CD14-positive monocyte (primary cell): ENCODE data around the gene EXOC3L4. TPM values are rescaled to one million over a fixed set of nuclear protein-coding genes. Genes with fewer than 3 reads are reported as not detected.

Experiments
- DNase-seq, 3 donors: peaks; one replicate each; pipeline ENCODE4 v3.0.0-alpha.2; 2011 to 2022
- H2AFZ ChIP-seq: 2 replicates; pipeline ENCODE4 v1.6.0; 2012; ENCODE audit warnings: mild to moderate bottlenecking, low read depth, low read length, inconsistent platforms; ENCODE audit not compliant: insufficient read depth, poor library complexity, severe bottlenecking
- H3K27ac ChIP-seq, 2 donors: 1 replicate in 1 of 2; 2 replicates in 1 of 2; pipeline ENCODE4 v1.5.1; 2012 to 2013; ENCODE audit warnings: low read length in 2 of 2, control low read depth in 1 of 2, inconsistent platforms in 1 of 2, low read depth in 1 of 2, mild to moderate bottlenecking in 1 of 2
- H3K27me3 ChIP-seq, 2 donors: one replicate each; pipeline versions ENCODE4 v1.6.0 to v1.6.1; 2011 to 2013; ENCODE audit warnings: low read length in 2 of 2; ENCODE audit not compliant: control insufficient read depth in 2 of 2, insufficient read depth in 2 of 2
- H3K36me3 ChIP-seq, 2 donors: replicated peaks in 1 of 2; 1 replicate in 1 of 2; 2 replicates in 1 of 2; pipeline versions ENCODE4 v1.5.1 to v1.6.1; 2012 to 2013; ENCODE audit warnings: low read length in 2 of 2, control low read depth in 1 of 2, inconsistent platforms in 1 of 2, mild to moderate bottlenecking in 1 of 2; ENCODE audit not compliant: insufficient read depth in 2 of 2, control insufficient read depth in 1 of 2
- H3K4me1 ChIP-seq, 2 donors: 1 replicate in 1 of 2; 2 replicates in 1 of 2; pipeline versions ENCODE4 v1.5.1 to v1.6.1; 2012 to 2013; ENCODE audit warnings: low read length in 2 of 2, control low read depth in 1 of 2, inconsistent platforms in 1 of 2, mild to moderate bottlenecking in 1 of 2, moderate library complexity in 1 of 2; ENCODE audit not compliant: insufficient read depth in 2 of 2, control insufficient read depth in 1 of 2
- H3K4me2 ChIP-seq: replicated peaks from 2 replicates; pipeline ENCODE3; 2012; ENCODE audit warnings: low read length, moderate library complexity, mild to moderate bottlenecking; ENCODE audit not compliant: poor library complexity, severe bottlenecking; ENCODE audit errors: extremely low read depth
- H3K4me3 ChIP-seq, 3 experiments: fragments of 200-600 bp in 1 of 3; sonication (generic) in 1 of 3; replicated peaks in 1 of 3; 1 replicate in 2 of 3; 2 replicates in 1 of 3; pipeline ENCODE4 v1.5.1; 2011 to 2013; ENCODE audit warnings: low read length in 3 of 3, mild to moderate bottlenecking in 3 of 3, control low read depth in 2 of 3, low read depth in 2 of 3, inconsistent platforms in 1 of 3, moderate library complexity in 1 of 3
- H3K79me2 ChIP-seq: 2 replicates; pipeline ENCODE4 v1.6.0; 2012; ENCODE audit warnings: mild to moderate bottlenecking, control low read depth, inconsistent platforms, low read length, moderate library complexity; ENCODE audit not compliant: insufficient read depth
- H3K9ac ChIP-seq: 2 replicates; pipeline ENCODE4 v1.6.0; 2017; ENCODE audit warnings: low read length, mild to moderate bottlenecking; ENCODE audit not compliant: insufficient read depth, poor library complexity, severe bottlenecking
- H3K9me3 ChIP-seq, 2 donors: replicated peaks in 1 of 2; 1 replicate in 1 of 2; 2 replicates in 1 of 2; pipeline versions ENCODE4 v1.5.1 to v1.6.1; 2012 to 2013; ENCODE audit warnings: low read length in 2 of 2, control low read depth in 1 of 2; ENCODE audit not compliant: control insufficient read depth in 1 of 2, insufficient read depth in 1 of 2
- H4K20me1 ChIP-seq: 2 replicates; pipeline ENCODE4 v1.6.0; 2012; ENCODE audit warnings: mild to moderate bottlenecking, low read length, control low read depth, moderate library complexity; ENCODE audit not compliant: insufficient read depth
- H3K27ac Mint-ChIP-seq, 7 donors: one replicate each; pipeline ENCODE4 v1.8.0; 2020; ENCODE audit warnings: mild to moderate bottlenecking in 7 of 7, mixed read lengths in 7 of 7, moderate library complexity in 6 of 7, inconsistent platforms in 2 of 7
- H3K27me3 Mint-ChIP-seq, 3 donors: one replicate each; pipeline ENCODE4 v1.8.0; 2021 to 2022; ENCODE audit warnings: low read depth in 3 of 3, mild to moderate bottlenecking in 3 of 3, mixed read lengths in 3 of 3, moderate library complexity in 3 of 3, inconsistent platforms in 1 of 3
- H3K36me3 Mint-ChIP-seq, 2 donors: one replicate each; pipeline ENCODE4 v1.8.0; 2020; ENCODE audit warnings: mixed read lengths in 2 of 2, inconsistent platforms in 1 of 2, mild to moderate bottlenecking in 1 of 2
- H3K4me1 Mint-ChIP-seq: one replicate; pipeline ENCODE4 v1.8.0; 2020; ENCODE audit warnings: mild to moderate bottlenecking, mixed read lengths
- H3K4me3 Mint-ChIP-seq, 2 donors: one replicate each; pipeline ENCODE4 v1.8.0; 2020; ENCODE audit warnings: mild to moderate bottlenecking in 2 of 2, mixed read lengths in 2 of 2, moderate library complexity in 1 of 2
- H3K9me3 Mint-ChIP-seq, 7 donors: one replicate each; pipeline ENCODE4 v1.8.0; 2020 to 2022; ENCODE audit warnings: mixed read lengths in 7 of 7, mild to moderate bottlenecking in 6 of 7, moderate library complexity in 6 of 7, inconsistent platforms in 2 of 7
- CTCF ChIP-seq: fragments of 200-600 bp; IDR thresholded peaks from one replicate; pipeline ENCODE4 v1.8.0; 2022; ENCODE audit warnings: antibody characterized with exemption, mild to moderate bottlenecking
- WGBS: methylation state at CpG from one replicate; pipeline ENCODE4 v1.1.5; 2013; ENCODE audit warnings: missing lambda C conversion rate; ENCODE audit not compliant: insufficient coverage; 5-methylcytosine and 5-hydroxymethylcytosine counted together
- intact Hi-C, 2 donors: fragments of 100-400 bp; cut with micrococcal nuclease; formaldehyde crosslinking; loops; one replicate each; pipeline versions ENCODE4 v1.15.0 to v1.15.1; 2023
- polyA plus RNA-seq, 3 donors: library from polyadenylated mRNA; depleted of rRNA in 1 of 3; unstranded in 2 of 3; stranded (reverse) in 1 of 3; fragments of 300-500 nt in 2 of 3; fragments of >200 nt in 1 of 3; fragmentation: Illumina TruSeq in 2 of 3; gene quantifications; 1 replicate in 2 of 3; 2 replicates in 1 of 3; pipeline ENCODE4 v1.2.3, GENCODE V29; 2012 to 2021

The EXOC3L4 gene
- polyA plus RNA-seq, 3 donors = 0.17 TPM; not detected in 2

- H3K4me3 Mint-ChIP-seq = peak overlapping the region; percentile 67 to 80
Measured at GRCh38 chr14:103058164-103059055, 36.1 kb upstream of the EXOC3L4 start.

More at GRCh38 chr14:103058164-103059055, 36.1 kb upstream of the EXOC3L4 start:
- H3K4me2 ChIP-seq = peak overlapping the region; percentile 86
- peaks cover 17 to 70% of the 10 kb centered on the region in 2 donors for H3K27me3 ChIP-seq
- peak overlapping the region; percentile 16 to 78 (median 51) for H3K4me3 ChIP-seq
- H4K20me1 ChIP-seq = peaks cover 23% of the 10 kb centered on the region
- peaks cover 5 to 12% of the 10 kb centered on the region in 2 donors for H3K36me3 Mint-ChIP-seq
- no peak overlapping the region for H3K27ac ChIP-seq
- peak overlapping the region; percentile 81 for H2AFZ ChIP-seq
- peaks cover 20% of the 10 kb centered on the region for H3K4me1 Mint-ChIP-seq
- intact Hi-C loops = no loop called here
- peaks cover 48 to 64% (median 61%) of the 10 kb centered on the region in 3 donors for H3K27me3 Mint-ChIP-seq
- no peak for DNase-seq
- peak overlapping the region in 2 of 7 donors; percentile 35 to 61 for H3K27ac Mint-ChIP-seq
- peaks cover 0 to 4% (median 3%) of the 10 kb centered on the region in 7 donors for H3K9me3 Mint-ChIP-seq
- no peaks in the 10 kb centered on the region for H3K79me2 ChIP-seq
- H3K36me3 ChIP-seq = no peaks in the 10 kb centered on the region
- H3K4me1 ChIP-seq = peaks cover 14 to 22% of the 10 kb centered on the region in 2 donors
- WGBS = 39% methylated on average over 22 of the region's 39 CpGs
- no peaks in the 10 kb centered on the region for H3K9me3 ChIP-seq
- peak overlapping the region; percentile 49 for H3K9ac ChIP-seq
- TF ChIP-seq CTCF = no peak
